Loucy (cell line): ENCODE measurements around the gene EIF3K.
"Not testable (repeated sequence)": the region's sequence is repeated elsewhere in the genome, so short reads cannot be mapped to it uniquely, and the experiment has no call there.

ENCODE experiments used
- H2AFZ ChIP-seq: fragments of 200-600 bp; sonication (generic); 2 replicates; pipeline ENCODE4 v1.6.0; 2016; ENCODE audit warnings: antibody characterized with exemption, mild to moderate bottlenecking, low read length, moderate library complexity
- H3F3A ChIP-seq: fragments of 200-600 bp; 2 replicates; pipeline ENCODE4 v1.6.0; 2016; ENCODE audit warnings: antibody characterized with exemption, low read depth, mild to moderate bottlenecking
- H3K27me3 ChIP-seq: fragments of 200-600 bp; sonication (generic); 2 replicates; pipeline ENCODE4 v1.6.1; 2014; ENCODE audit warnings: low read length, mild to moderate bottlenecking; ENCODE audit not compliant: insufficient read depth, poor library complexity, severe bottlenecking
- H3K36me3 ChIP-seq: fragments of 200-600 bp; sonication (generic); 2 replicates; pipeline ENCODE4 v1.6.1; 2016; ENCODE audit warnings: low read length; ENCODE audit not compliant: insufficient read depth
- H3K4me1 ChIP-seq: fragments of 200-600 bp; sonication (generic); 2 replicates; pipeline ENCODE4 v1.5.1; 2014; ENCODE audit warnings: low read length, mild to moderate bottlenecking; ENCODE audit not compliant: insufficient read depth, poor library complexity, severe bottlenecking
- H3K4me2 ChIP-seq: fragments of 200-600 bp; sonication (generic); 2 replicates; pipeline ENCODE4 v1.6.0; 2014; ENCODE audit warnings: antibody characterized with exemption, low read length, low read depth, mild to moderate bottlenecking; ENCODE audit not compliant: poor library complexity, severe bottlenecking
- H3K4me3 ChIP-seq: fragments of 200-600 bp; sonication (generic); 2 replicates; pipeline ENCODE4 v1.5.1; 2014; ENCODE audit warnings: low read length, mild to moderate bottlenecking, mixed read lengths; ENCODE audit not compliant: poor library complexity, severe bottlenecking
- H3K79me2 ChIP-seq: fragments of 200-600 bp; sonication (generic); 2 replicates; pipeline ENCODE4 v1.6.1; 2014; ENCODE audit warnings: low read length; ENCODE audit not compliant: insufficient read depth
- H3K9ac ChIP-seq: fragments of 200-600 bp; sonication (generic); 2 replicates; pipeline ENCODE4 v1.6.0; 2014; ENCODE audit warnings: mild to moderate bottlenecking, low read depth, low read length, moderate library complexity; ENCODE audit not compliant: poor library complexity, severe bottlenecking
- H3K9me2 ChIP-seq: fragments of 200-600 bp; sonication (generic); replicated peaks from 2 replicates; pipeline ENCODE4 v1.6.1; 2016; ENCODE audit warnings: low read depth, low read length, mixed read lengths
- H3K9me3 ChIP-seq: fragments of 200-600 bp; sonication (generic); 2 replicates; pipeline ENCODE4 v1.6.1; 2014; ENCODE audit warnings: mild to moderate bottlenecking, antibody characterized with exemption, low read length, low read depth; ENCODE audit not compliant: insufficient read depth
- H4K20me1 ChIP-seq: fragments of 200-600 bp; sonication (generic); 2 replicates; pipeline ENCODE4 v1.6.0; 2014; ENCODE audit warnings: antibody characterized with exemption, low read length, mild to moderate bottlenecking; ENCODE audit not compliant: insufficient read depth, poor library complexity, severe bottlenecking
- CTCF ChIP-seq: fragments of 200-600 bp; sonication (generic); conservative IDR thresholded peaks from 2 replicates; pipeline ENCODE4 v1.5.1; 2014; ENCODE audit warnings: mild to moderate bottlenecking, antibody characterized with exemption, low read length
- EZH2phosphoT487 ChIP-seq: fragments of 200-600 bp; IDR thresholded peaks from 2 replicates; pipeline ENCODE4 v1.6.1; 2018; ENCODE audit warnings: antibody characterized with exemption, mild to moderate bottlenecking, moderate library complexity, borderline replicate concordance

EIF3K gene

GRCh38 chr19:38577826-38578225 lies 41.2 kb upstream of the EIF3K start:
- H3K4me2 ChIP-seq = no peak overlapping the region
- H2AFZ ChIP-seq = no peak overlapping the region
- TF ChIP-seq EZH2phosphoT487 = no peak
- no peak for TF ChIP-seq CTCF
- H3K4me3 ChIP-seq = no peak overlapping the region
- H3K9ac ChIP-seq = no peak overlapping the region
- no peaks in the 10 kb centered on the region for H4K20me1 ChIP-seq
- no peaks in the 10 kb centered on the region for H3K4me1 ChIP-seq
- no peaks in the 10 kb centered on the region for H3K36me3 ChIP-seq
- H3F3A ChIP-seq = no peaks in the 10 kb centered on the region
- H3K79me2 ChIP-seq = no peaks in the 10 kb centered on the region
- H3K9me2 ChIP-seq = no peaks in the 10 kb centered on the region
- H3K27me3 ChIP-seq = no peaks in the 10 kb centered on the region
- no peaks in the 10 kb centered on the region for H3K9me3 ChIP-seq

GRCh38 chr19:38579304-38579703 lies 39.7 kb upstream of the EIF3K start:
- H3F3A ChIP-seq, H3K79me2 ChIP-seq, H3K9ac ChIP-seq, H3K4me1 ChIP-seq, H3K4me3 ChIP-seq, H3K36me3 ChIP-seq, H4K20me1 ChIP-seq, H3K9me2 ChIP-seq, H3K4me2 ChIP-seq, H2AFZ ChIP-seq, H3K9me3 ChIP-seq, H3K27me3 ChIP-seq: not testable (repeated sequence)

GRCh38 chr19:38580080-38580479 lies 38.9 kb upstream of the EIF3K start:
- Histone ChIP-seq H3K36me3 (no peaks in the 10 kb centered on the region), H3K4me2 (no peak overlapping the region), H3K4me3 (no peak overlapping the region), H2AFZ (no peak overlapping the region), H3K9me2 (no peaks in the 10 kb centered on the region), H3K9me3 (no peaks in the 10 kb centered on the region), H3K4me1 (no peaks in the 10 kb centered on the region), H3K9ac (no peak overlapping the region), H3F3A (no peaks in the 10 kb centered on the region), H3K79me2 (no peaks in the 10 kb centered on the region), H3K27me3 (no peaks in the 10 kb centered on the region), H4K20me1 (no peaks in the 10 kb centered on the region)
- TF ChIP-seq CTCF = no peak

- no peak overlapping the region for H3K9ac ChIP-seq
- no peak for TF ChIP-seq CTCF
- no peak for TF ChIP-seq EZH2phosphoT487
- H3K4me1 ChIP-seq = no peaks in the 10 kb centered on the region
- H3K4me2 ChIP-seq = no peak overlapping the region
- no peak overlapping the region; the same call in 1 of the 2 replicates for H2AFZ ChIP-seq
- H3K27me3 ChIP-seq = no peaks in the 10 kb centered on the region
- H4K20me1 ChIP-seq = no peaks in the 10 kb centered on the region
- H3F3A ChIP-seq = no peaks in the 10 kb centered on the region
- H3K9me2 ChIP-seq = no peaks in the 10 kb centered on the region
- no peaks in the 10 kb centered on the region for H3K79me2 ChIP-seq
- H3K36me3 ChIP-seq = no peaks in the 10 kb centered on the region
- H3K4me3 ChIP-seq = no peak overlapping the region
- H3K9me3 ChIP-seq = no peaks in the 10 kb centered on the region
These were observed 35.6 kb upstream of the EIF3K start for GRCh38 chr19:38583219-38583984.
